PC-3 (cell line): ENCODE measurements around the gene IGSF3. TPM values are rescaled to one million over a fixed set of nuclear protein-coding genes. Genes with fewer than 3 reads are reported as not detected.

Source experiments
- ATAC-seq: fragments of 200-7000 bp; cut with Tn5 transposase; 2 replicates; pipeline ENCODE4 v1.9.1; 2020; ENCODE audit warnings: mild to moderate bottlenecking, moderate library complexity
- BruUV-seq: library from RNA; stranded (reverse); fragments of 400-500 nt; replicated peaks from 2 replicates; lab custom pipeline; 2021; lab: Mats Ljungman, UMichigan
- CTCF ChIA-PET: fragments of 300-600 bp; sonication (Branson Sonifier 250); formaldehyde crosslinking; loops from one replicate; lab custom pipeline; 2022; ENCODE audit warnings: antibody characterized with exemption; lab: Charles Lee
- POLR2A ChIA-PET: fragments of 300-600 bp; sonication (Branson Sonifier 250); formaldehyde crosslinking; loops from one replicate; lab custom pipeline; 2022; ENCODE audit warnings: antibody characterized with exemption; ENCODE audit not compliant: unreplicated experiment; lab: Charles Lee
- DNase-seq: peaks from one replicate; pipeline ENCODE4 v3.0.0-alpha.2; 2015
- H2AFZ ChIP-seq: fragments of 300-600 bp; sonication (generic); 2 replicates; pipeline ENCODE4 v1.6.0; 2016; ENCODE audit warnings: antibody characterized with exemption, low read length
- H3F3A ChIP-seq: fragments of 300-600 bp; sonication (generic); one replicate; pipeline ENCODE4 v1.6.0; 2017; ENCODE audit warnings: antibody characterized with exemption, low read length, control low read depth, mild to moderate bottlenecking; ENCODE audit not compliant: unreplicated experiment
- H3K27ac ChIP-seq: fragments of 300-600 bp; sonication (generic); 2 replicates; pipeline ENCODE4 v1.5.1; 2016; ENCODE audit warnings: mild to moderate bottlenecking, low read length
- H3K27me3 ChIP-seq: fragments of 300-600 bp; sonication (generic); 2 replicates; pipeline ENCODE4 v1.6.1; 2016; ENCODE audit warnings: low read length, mixed read lengths
- H3K36me3 ChIP-seq: fragments of 300-600 bp; sonication (generic); 2 replicates; pipeline ENCODE4 v1.6.1; 2016; ENCODE audit warnings: low read depth, mixed run types, low read length, mixed read lengths
- H3K4me1 ChIP-seq: fragments of 300-600 bp; sonication (generic); 2 replicates; pipeline ENCODE4 v1.5.1; 2016; ENCODE audit warnings: low read length; ENCODE audit not compliant: insufficient read depth
- H3K4me2 ChIP-seq: fragments of 300-600 bp; sonication (generic); 2 replicates; pipeline ENCODE4 v1.6.0; 2016; ENCODE audit warnings: low read length
- H3K4me3 ChIP-seq: fragments of 300-600 bp; sonication (generic); 2 replicates; pipeline ENCODE4 v1.5.1; 2016; ENCODE audit warnings: mild to moderate bottlenecking, low read length, mixed read lengths
- H3K79me2 ChIP-seq: fragments of 300-600 bp; sonication (generic); 2 replicates; pipeline ENCODE4 v1.6.1; 2017; ENCODE audit warnings: low read length, mixed read lengths
- H3K9ac ChIP-seq: fragments of 300-600 bp; sonication (generic); 2 replicates; pipeline ENCODE4 v1.6.0; 2016; ENCODE audit warnings: mild to moderate bottlenecking, low read length
- H3K9me2 ChIP-seq: fragments of 300-600 bp; sonication (generic); replicated peaks from 2 replicates; pipeline ENCODE4 v1.6.1; 2016; ENCODE audit warnings: mixed run types, low read length, mixed read lengths
- H3K9me3 ChIP-seq: fragments of 300-600 bp; sonication (generic); 2 replicates; pipeline ENCODE4 v1.6.1; 2016; ENCODE audit warnings: low read length, mixed read lengths
- H4K20me1 ChIP-seq: fragments of 300-600 bp; sonication (generic); 2 replicates; pipeline ENCODE4 v1.6.1; 2016; ENCODE audit warnings: low read length, mixed read lengths
- CTCF ChIP-seq: fragments of 300-600 bp; sonication (generic); conservative IDR thresholded peaks from 2 replicates; pipeline ENCODE4 v1.5.1; 2017; ENCODE audit warnings: antibody characterized with exemption, low read depth, mild to moderate bottlenecking, low read length
- EZH2 ChIP-seq: fragments of 300-600 bp; sonication (generic); IDR thresholded peaks from one replicate; pipeline ENCODE4 v1.6.1; 2017; ENCODE audit warnings: antibody characterized with exemption, mild to moderate bottlenecking, low read length; ENCODE audit not compliant: unreplicated experiment
- EZH2phosphoT487 ChIP-seq: fragments of 300-600 bp; sonication (generic); IDR thresholded peaks from 2 replicates; pipeline ENCODE4 v1.6.1; 2018; ENCODE audit warnings: mild to moderate bottlenecking, antibody characterized with exemption, low read length, borderline replicate concordance
- intact Hi-C: fragments of 100-400 bp; cut with micrococcal nuclease; formaldehyde crosslinking; loops from 2 replicates; pipeline ENCODE4 v1.9.0; 2023
- total RNA-seq: library from RNA; depleted of rRNA; stranded (reverse); fragments of >200 nt; gene quantifications from 2 replicates; pipeline ENCODE4 v1.2.3, GENCODE V29; 2014

Gene IGSF3
- total RNA-seq, 1 experiment from 2014 or later = 15.5 TPM

DNA sequence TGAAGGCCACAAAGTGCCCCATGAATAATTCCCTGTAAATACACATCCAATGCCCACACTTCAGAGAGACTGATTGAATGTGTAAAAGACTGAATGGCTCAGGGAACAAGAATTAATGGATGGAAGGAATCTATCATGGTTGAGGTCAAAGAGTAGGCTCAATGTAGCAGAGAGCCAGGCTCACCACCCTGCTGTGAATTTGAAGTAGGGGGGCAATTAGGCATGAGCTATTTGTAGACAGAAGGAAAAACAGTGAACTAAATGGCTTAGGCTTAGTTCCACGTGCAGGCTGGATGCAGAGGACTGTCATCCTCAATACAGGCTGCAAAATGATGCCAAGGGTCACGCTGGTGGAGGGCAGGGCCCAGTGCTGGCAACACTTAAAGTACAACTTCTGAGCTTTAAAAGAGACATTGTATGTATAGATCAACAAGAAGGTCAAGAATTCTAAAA is 22.9 kb upstream of the IGSF3 start:
- Histone ChIP-seq H3K36me3 (no peaks in the 10 kb centered on the region), H3F3A (no peaks in the 10 kb centered on the region), H3K9me3 (no peaks in the 10 kb centered on the region), H3K4me1 (peaks cover 22% of the 10 kb centered on the region), H3K79me2 (no peaks in the 10 kb centered on the region), H3K27me3 (no peaks in the 10 kb centered on the region), H3K9ac (no peak overlapping the region), H3K4me2 (no peak overlapping the region), H3K9me2 (no peaks in the 10 kb centered on the region), H3K4me3 (no peak overlapping the region), H4K20me1 (no peaks in the 10 kb centered on the region), H2AFZ (no peak overlapping the region), H3K27ac (no peak overlapping the region)
- intact Hi-C loops = no loop called here
- BruUV-seq = no TSS peak
- ChIA-PET CTCF (no interaction called here), POLR2A (no interaction called here)
- ATAC-seq (no peak), DNase-seq (no peak)
- TF ChIP-seq CTCF (no peak), EZH2 (no peak), EZH2phosphoT487 (no peak)

DNA sequence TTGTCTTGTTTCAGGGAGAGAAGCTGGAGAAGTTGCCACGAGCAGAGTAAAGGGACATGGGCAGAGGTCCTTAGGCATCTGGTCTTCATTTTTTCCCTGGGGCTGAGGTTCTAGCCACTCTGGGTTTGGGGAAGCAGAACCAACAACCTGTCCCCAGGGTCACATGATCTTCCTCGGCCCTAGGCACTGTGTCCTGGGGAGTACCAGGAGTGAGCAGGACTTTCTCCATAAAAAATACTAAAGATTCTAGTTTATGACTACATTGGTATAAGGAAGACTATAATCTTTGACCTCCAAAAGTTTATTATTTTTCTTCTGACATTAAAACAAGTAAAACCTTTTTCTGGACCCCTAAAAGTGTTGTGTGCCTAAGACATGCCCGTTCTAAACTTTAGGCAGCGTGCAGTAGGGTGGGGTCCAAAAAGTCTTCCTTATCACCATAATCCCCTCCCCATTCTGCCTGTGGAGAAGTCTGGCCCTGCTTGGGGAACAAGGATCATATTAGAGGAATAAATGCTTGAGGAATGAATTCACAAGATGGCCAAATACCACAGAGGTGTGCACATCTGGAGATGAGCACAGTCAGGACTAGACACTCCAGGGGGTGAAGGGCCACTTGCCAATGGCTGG is 19.3 kb upstream of the IGSF3 start:
- ChIA-PET POLR2A (no interaction called here), CTCF (no interaction called here)
- no peaks in the 10 kb centered on the region for H3F3A ChIP-seq
- H2AFZ ChIP-seq = no peak overlapping the region
- H3K4me2 ChIP-seq = no peak overlapping the region
- no peak overlapping the region for H3K27ac ChIP-seq
- H3K36me3 ChIP-seq = no peaks in the 10 kb centered on the region
- TF ChIP-seq EZH2 = no peak
- TF ChIP-seq EZH2phosphoT487 = no peak
- TF ChIP-seq CTCF = no peak
- no peaks in the 10 kb centered on the region for H3K79me2 ChIP-seq
- no peaks in the 10 kb centered on the region for H4K20me1 ChIP-seq
- intact Hi-C loops = no loop called here
- peak; percentile 11 for DNase-seq
- no peaks in the 10 kb centered on the region for H3K9me2 ChIP-seq
- no peak overlapping the region for H3K4me3 ChIP-seq
- no peak overlapping the region for H3K9ac ChIP-seq
- no peaks in the 10 kb centered on the region for H3K27me3 ChIP-seq
- BruUV-seq = no TSS peak
- no peaks in the 10 kb centered on the region for H3K9me3 ChIP-seq
- no peak for ATAC-seq
- peaks cover 6% of the 10 kb centered on the region; the same call in 1 of the 2 replicates for H3K4me1 ChIP-seq

DNA sequence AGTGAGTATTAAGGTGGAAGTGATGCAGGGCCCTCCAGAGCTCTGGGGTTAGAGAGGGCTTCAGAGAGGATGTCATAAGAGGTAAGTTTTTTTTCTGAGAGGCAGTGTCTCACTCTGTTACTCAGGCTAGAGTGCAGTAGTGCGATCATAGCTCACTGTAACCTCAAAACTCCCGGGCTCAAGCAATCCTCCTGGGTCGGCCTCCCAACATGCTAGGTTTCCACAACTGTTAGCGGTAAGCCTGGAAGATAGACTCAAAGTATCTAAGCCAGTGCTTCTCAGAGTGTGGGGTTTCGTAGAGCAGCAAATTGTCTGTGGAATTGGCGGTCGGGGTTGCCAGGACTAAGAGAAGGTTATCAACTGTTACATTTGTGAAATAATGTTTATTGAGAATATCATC is 18.6 kb upstream of the IGSF3 start:
- no peaks in the 10 kb centered on the region for H4K20me1 ChIP-seq
- H3K4me3 ChIP-seq = no peak overlapping the region
- H3K9me3 ChIP-seq = no peaks in the 10 kb centered on the region
- no peaks in the 10 kb centered on the region for H3K9me2 ChIP-seq
- ATAC-seq (no peak), DNase-seq (no peak)
- H2AFZ ChIP-seq = no peak overlapping the region
- no peak overlapping the region for H3K27ac ChIP-seq
- H3K4me1 ChIP-seq = peaks cover 6% of the 10 kb centered on the region; the same call in 1 of the 2 replicates
- ChIA-PET POLR2A (no interaction called here), CTCF (no interaction called here)
- intact Hi-C loops = no loop called here
- no TSS peak for BruUV-seq
- H3K27me3 ChIP-seq = no peaks in the 10 kb centered on the region
- no peaks in the 10 kb centered on the region for H3F3A ChIP-seq
- H3K79me2 ChIP-seq = no peaks in the 10 kb centered on the region
- TF ChIP-seq EZH2phosphoT487 (no peak), CTCF (no peak), EZH2 (no peak)
- H3K36me3 ChIP-seq = no peaks in the 10 kb centered on the region
- H3K4me2 ChIP-seq = no peak overlapping the region
- no peak overlapping the region for H3K9ac ChIP-seq
